SK-N-MC (cell line): ENCODE measurements around the gene SLC34A3.
"Not testable (repeated sequence)": the region's sequence is repeated elsewhere in the genome, so short reads cannot be mapped to it uniquely, and the experiment has no call there.

Source experiments
- DNase-seq: peaks from one replicate; pipeline ENCODE4 v3.0.0-alpha.2; 2011; ENCODE audit warnings: low read depth, low spot score
- H3K27ac ChIP-seq: fragments of 200-600 bp; sonication (generic); 2 replicates; pipeline ENCODE4 v1.5.1; 2016; ENCODE audit warnings: mixed run types
- H3K36me3 ChIP-seq: fragments of 200-600 bp; sonication (generic); 2 replicates; pipeline ENCODE4 v1.6.1; 2017; ENCODE audit warnings: antibody characterized with exemption, low read length, mixed read lengths; ENCODE audit not compliant: insufficient read depth
- H3K4me3 ChIP-seq: fragments of 200-600 bp; sonication (generic); 2 replicates; pipeline ENCODE4 v1.5.1; 2016
- H3K9ac ChIP-seq: fragments of 200-600 bp; sonication (generic); 2 replicates; pipeline ENCODE4 v1.8.0; 2017; ENCODE audit warnings: mixed run types, mixed read lengths; ENCODE audit not compliant: insufficient read length
- H3K9me3 ChIP-seq: fragments of 200-600 bp; sonication (generic); 2 replicates; pipeline ENCODE4 v1.6.1; 2017; ENCODE audit warnings: low read depth, mild to moderate bottlenecking, antibody characterized with exemption, low read length, moderate library complexity, mixed read lengths
- EZH2 ChIP-seq: fragments of 200-600 bp; sonication (generic); IDR thresholded peaks from one replicate; pipeline ENCODE4 v1.6.1; 2017; ENCODE audit warnings: antibody characterized with exemption
- FOXP2 ChIP-seq: optimal IDR thresholded peaks from 2 replicates; pipeline ENCODE3; 2011; ENCODE audit warnings: mild to moderate bottlenecking, moderate library complexity; ENCODE audit not compliant: insufficient read depth; ENCODE audit errors: extremely low read length, control extremely low read depth
- POLR2AphosphoS5 ChIP-seq: IDR thresholded peaks from 2 replicates; pipeline ENCODE4 v1.6.1; 2012; ENCODE audit warnings: mild to moderate bottlenecking, low read depth, low read length, borderline replicate concordance

SLC34A3 gene

GRCh38 chr9:137241490-137242268 lies 11.0 kb downstream of the SLC34A3 start:
- no peak for DNase-seq
- H3K9me3 ChIP-seq, result no peaks in the 10 kb centered on the region
- H3K36me3 ChIP-seq, result peaks cover 21% of the 10 kb centered on the region
- no peak overlapping the region for H3K27ac ChIP-seq
- H3K4me3 ChIP-seq, result peak overlapping the region; percentile 90
- no peak for TF ChIP-seq FOXP2
- TF ChIP-seq POLR2AphosphoS5, result no peak
- TF ChIP-seq EZH2, result no peak
- H3K9ac ChIP-seq, result peak overlapping the region; percentile 91

- TF ChIP-seq EZH2, result no peak
- TF ChIP-seq FOXP2, result no peak
- no peak; the same call in 1 of the 2 replicates for TF ChIP-seq POLR2AphosphoS5
- Histone ChIP-seq H3K27ac (no peak overlapping the region), H3K4me3 (peak overlapping the region; percentile 90), H3K9ac (peak overlapping the region; percentile 91), H3K9me3 (no peaks in the 10 kb centered on the region), H3K36me3 (peaks cover 21% of the 10 kb centered on the region)
- no peak for DNase-seq
These were observed 11.8 kb downstream of the SLC34A3 start for GRCh38 chr9:137242269-137243203.

- peaks cover 21% of the 10 kb centered on the region for H3K36me3 ChIP-seq
- not testable (repeated sequence) for DNase-seq, H3K27ac ChIP-seq, H3K9me3 ChIP-seq, H3K4me3 ChIP-seq, H3K9ac ChIP-seq
These were observed 12.5 kb downstream of the SLC34A3 start for GRCh38 chr9:137243266-137243625.

GRCh38 chr9:137243626-137244485 lies 13.2 kb downstream of the SLC34A3 start:
- Histone ChIP-seq H3K36me3 (peaks cover 21% of the 10 kb centered on the region), H3K27ac (no peak overlapping the region), H3K9me3 (no peaks in the 10 kb centered on the region), H3K9ac (no peak overlapping the region), H3K4me3 (no peak overlapping the region)
- TF ChIP-seq EZH2 (no peak), FOXP2 (no peak), POLR2AphosphoS5 (no peak; the same call in 1 of the 2 replicates)
- DNase-seq, result no peak

- H3K36me3 ChIP-seq, result peaks cover 21% of the 10 kb centered on the region
- no peak overlapping the region for H3K9ac ChIP-seq
- H3K9me3 ChIP-seq, result no peaks in the 10 kb centered on the region
- TF ChIP-seq FOXP2 (no peak), POLR2AphosphoS5 (no peak), EZH2 (no peak)
- no peak overlapping the region for H3K27ac ChIP-seq
- no peak overlapping the region for H3K4me3 ChIP-seq
- DNase-seq, result no peak
These were observed 14.1 kb downstream of the SLC34A3 start for GRCh38 chr9:137244486-137245449.

GRCh38 chr9:137245450-137246421 lies 15.0 kb downstream of the SLC34A3 start:
- peaks cover 21% of the 10 kb centered on the region for H3K36me3 ChIP-seq
- H3K9me3 ChIP-seq, result no peaks in the 10 kb centered on the region
- no peak overlapping the region for H3K4me3 ChIP-seq
- H3K9ac ChIP-seq, result no peak overlapping the region
- H3K27ac ChIP-seq, result no peak overlapping the region
- no peak for DNase-seq
- TF ChIP-seq FOXP2 (no peak), POLR2AphosphoS5 (no peak), EZH2 (no peak)
